H1 (cell line): ENCODE results near the gene DDIAS. TPM values are rescaled to one million over a fixed set of nuclear protein-coding genes. Genes with fewer than 3 reads are reported as not detected.

Source experiments
- CTCF ChIA-PET: fragments of 300-600 bp; sonication (Branson Sonifier 250); formaldehyde crosslinking; loops from one replicate; lab custom pipeline; 2021; ENCODE audit not compliant: partially characterized antibody; lab: Charles Lee
- POLR2A ChIA-PET: fragments of 300-600 bp; sonication (Branson Sonifier 250); formaldehyde crosslinking; loops from one replicate; lab custom pipeline; 2021; ENCODE audit warnings: inconsistent platforms; ENCODE audit not compliant: partially characterized antibody; lab: Charles Lee
- DNase-seq, 2 experiments: peaks; one replicate each; pipeline versions ENCODE4 v3.0.0 to v3.0.0-alpha.2; 2010 to 2022; ENCODE audit warnings: low spot score in 2 of 2, low read depth in 1 of 2, mixed read lengths in 1 of 2
- FAIRE-seq: peaks from 2 replicates; lab custom pipeline; 2011; peaks lifted over from hg19 to GRCh38; lab: Jason Lieb, UNC
- H2AFZ ChIP-seq: 2 replicates; pipeline ENCODE4 v1.8.1; 2012; ENCODE audit warnings: low read length, inconsistent platforms
- H2AK5ac ChIP-seq: 2 replicates; pipeline ENCODE4 v1.6.1; 2013; ENCODE audit warnings: low read depth, low read length
- H2BK120ac ChIP-seq: replicated peaks from 2 replicates; pipeline ENCODE3; 2013; ENCODE audit warnings: low read depth, low read length, inconsistent platforms
- H2BK12ac ChIP-seq: 2 replicates; pipeline ENCODE4 v1.6.1; 2013; ENCODE audit warnings: low read depth, low read length
- H2BK15ac ChIP-seq: 2 replicates; pipeline ENCODE4 v1.6.1; 2013; ENCODE audit warnings: low read length
- H2BK20ac ChIP-seq: 2 replicates; pipeline ENCODE4 v1.6.1; 2013; ENCODE audit warnings: low read length
- H2BK5ac ChIP-seq: 2 replicates; pipeline ENCODE4 v1.6.1; 2013; ENCODE audit warnings: low read depth, low read length
- H3K14ac ChIP-seq: 2 replicates; pipeline ENCODE4 v1.6.1; 2013; ENCODE audit warnings: inconsistent platforms; ENCODE audit not compliant: insufficient read length
- H3K18ac ChIP-seq: 2 replicates; pipeline ENCODE4 v1.6.1; 2013; ENCODE audit warnings: low read length; ENCODE audit errors: extremely low read depth
- H3K23ac ChIP-seq: 2 replicates; pipeline ENCODE4 v1.6.1; 2013; ENCODE audit warnings: inconsistent platforms; ENCODE audit not compliant: insufficient read length
- H3K23me2 ChIP-seq: 2 replicates; pipeline ENCODE4 v1.6.1; 2013; ENCODE audit warnings: low read depth, low read length
- H3K27ac ChIP-seq: 2 replicates; pipeline ENCODE4 v1.6.1; 2011; ENCODE audit warnings: low read depth, low read length, inconsistent platforms
- H3K27me3 ChIP-seq, 4 experiments: replicated peaks in 1 of 4; 1 replicate in 1 of 4; 2 replicates in 3 of 4; pipeline versions ENCODE4 v1.6.1 to v1.8.1; 2011 to 2013; ENCODE audit warnings: low read length in 3 of 4, mild to moderate bottlenecking in 3 of 4, inconsistent platforms in 2 of 4, mixed read lengths in 2 of 4, moderate library complexity in 1 of 4; ENCODE audit not compliant: control insufficient read depth in 3 of 4, insufficient read depth in 3 of 4; ENCODE audit errors: extremely low read depth in 1 of 4
- H3K36me3 ChIP-seq, 4 experiments: 2 replicates each; pipeline versions ENCODE4 v1.6.1 to v1.8.1; 2011 to 2013; ENCODE audit warnings: mild to moderate bottlenecking in 4 of 4, low read length in 3 of 4, moderate library complexity in 2 of 4, control low read depth in 1 of 4, inconsistent platforms in 1 of 4; ENCODE audit not compliant: insufficient read depth in 4 of 4, control insufficient read depth in 2 of 4
- H3K4ac ChIP-seq: replicated peaks from 2 replicates; pipeline ENCODE3; 2013; ENCODE audit warnings: low read length, low read depth, mixed read lengths, inconsistent platforms; ENCODE audit not compliant: insufficient read length
- H3K4me1 ChIP-seq, 4 experiments: replicated peaks in 1 of 4; 1 replicate in 1 of 4; 2 replicates in 3 of 4; pipeline versions ENCODE4 v1.6.1 to v1.8.1; 2011 to 2013; ENCODE audit warnings: low read length in 3 of 4, inconsistent platforms in 2 of 4, mixed read lengths in 1 of 4; ENCODE audit not compliant: insufficient read depth in 4 of 4, control insufficient read depth in 3 of 4
- H3K4me2 ChIP-seq, 2 experiments: 2 replicates each; pipeline versions ENCODE4 v1.6.1 to v1.8.1; 2011 to 2013; ENCODE audit warnings: low read depth in 2 of 2, low read length in 2 of 2, control low read depth in 1 of 2, inconsistent platforms in 1 of 2, mild to moderate bottlenecking in 1 of 2; ENCODE audit not compliant: insufficient read depth in 1 of 2
- H3K4me3 ChIP-seq, 4 experiments: fragments of 200-600, 300-600 bp in 1 of 4; sonication (generic), shearing (Covaris generic), sonication (Bioruptor Twin) in 1 of 4; 2 replicates each; pipeline versions ENCODE4 v1.5.1 to v1.8.1; 2011 to 2016; ENCODE audit warnings: low read length in 4 of 4, low read depth in 3 of 4, control low read depth in 2 of 4, inconsistent platforms in 2 of 4, mild to moderate bottlenecking in 2 of 4, mixed read lengths in 1 of 4, moderate library complexity in 1 of 4; ENCODE audit not compliant: insufficient read depth in 2 of 4; ENCODE audit errors: extremely low read depth in 1 of 4
- H3K56ac ChIP-seq: replicated peaks from 2 replicates; pipeline ENCODE3; 2013; ENCODE audit warnings: low read depth, mild to moderate bottlenecking, mixed read lengths, low read length, inconsistent platforms; ENCODE audit not compliant: insufficient read length
- H3K79me1 ChIP-seq: 2 replicates; pipeline ENCODE4 v1.6.1; 2013; ENCODE audit warnings: low read depth, low read length, control low read depth
- H3K79me2 ChIP-seq, 2 experiments: 2 replicates each; pipeline versions ENCODE4 v1.6.1 to v1.8.1; 2012 to 2013; ENCODE audit warnings: low read length in 2 of 2, mild to moderate bottlenecking in 2 of 2, inconsistent platforms in 1 of 2; ENCODE audit not compliant: insufficient read depth in 2 of 2, control insufficient read depth in 1 of 2
- H3K9ac ChIP-seq, 4 experiments: replicated peaks in 1 of 4; 1 replicate in 1 of 4; 2 replicates in 3 of 4; pipeline versions ENCODE4 v1.6.1 to v1.8.1; 2011 to 2013; ENCODE audit warnings: low read depth in 3 of 4, low read length in 3 of 4, control low read depth in 2 of 4, mild to moderate bottlenecking in 2 of 4, moderate library complexity in 2 of 4, inconsistent platforms in 1 of 4; ENCODE audit errors: extremely low read depth in 1 of 4
- H3K9me3 ChIP-seq, 2 experiments: 2 replicates each; pipeline versions ENCODE4 v1.6.1 to v1.8.1; 2012 to 2013; ENCODE audit warnings: mild to moderate bottlenecking in 2 of 2, moderate library complexity in 2 of 2, control low read depth in 1 of 2, inconsistent platforms in 1 of 2, low read depth in 1 of 2, low read length in 1 of 2, mixed read lengths in 1 of 2; ENCODE audit not compliant: insufficient read depth in 2 of 2
- H4K20me1 ChIP-seq, 2 experiments: replicated peaks in 1 of 2; 2 replicates each; pipeline versions ENCODE3 to v1.8.1; 2011 to 2013; ENCODE audit warnings: inconsistent platforms in 2 of 2, low read length in 2 of 2, mild to moderate bottlenecking in 1 of 2; ENCODE audit not compliant: insufficient read depth in 2 of 2, control insufficient read depth in 1 of 2
- H4K5ac ChIP-seq: 2 replicates; pipeline ENCODE4 v1.6.1; 2013; ENCODE audit warnings: low read length, low read depth, mixed read lengths, inconsistent platforms; ENCODE audit not compliant: insufficient read length
- H4K8ac ChIP-seq: 2 replicates; pipeline ENCODE4 v1.8.0; 2013; ENCODE audit warnings: mild to moderate bottlenecking, moderate library complexity, low read length, inconsistent platforms; ENCODE audit not compliant: insufficient read depth; ENCODE audit errors: extremely low read depth
- H4K91ac ChIP-seq: replicated peaks from 2 replicates; pipeline ENCODE3; 2013; ENCODE audit warnings: low read length, mixed read lengths, inconsistent platforms; ENCODE audit not compliant: insufficient read length
- BCL11A ChIP-seq, 2 experiments: IDR thresholded peaks; one replicate each; pipeline ENCODE4 v1.6.1; 2011; ENCODE audit warnings: low read depth in 2 of 2, low read length in 2 of 2, mild to moderate bottlenecking in 2 of 2
- CTCF ChIP-seq, 3 experiments: IDR thresholded peaks; 1 replicate in 2 of 3; 2 replicates in 1 of 3; pipeline versions ENCODE4 v1.5.1 to v1.6.1; 2011; ENCODE audit warnings: low read length in 3 of 3, mild to moderate bottlenecking in 3 of 3, inconsistent platforms in 2 of 3, low read depth in 1 of 3, moderate library complexity in 1 of 3; ENCODE audit not compliant: insufficient read depth in 1 of 3; ENCODE audit errors: control extremely low read depth in 1 of 3
- MAFK ChIP-seq: IDR thresholded peaks from 2 replicates; pipeline ENCODE4 v1.6.1; 2012; ENCODE audit warnings: low read depth, mild to moderate bottlenecking, improper control_type of control experiment, low read length
- RAD21 ChIP-seq, 2 experiments: IDR thresholded peaks in 1 of 2; conservative IDR thresholded peaks in 1 of 2; 2 replicates each; pipeline ENCODE4 v1.6.1; 2011; ENCODE audit warnings: low read depth in 2 of 2, low read length in 2 of 2, improper control_type of control experiment in 1 of 2, inconsistent platforms in 1 of 2, mild to moderate bottlenecking in 1 of 2, moderate library complexity in 1 of 2
- SP1 ChIP-seq: IDR thresholded peaks from 2 replicates; pipeline ENCODE4 v1.6.1; 2011; ENCODE audit warnings: low read depth, low read length
- SP2 ChIP-seq: IDR thresholded peaks from 2 replicates; pipeline ENCODE4 v1.6.1; 2012; ENCODE audit warnings: mild to moderate bottlenecking, low read length, inconsistent platforms
- WGBS, 2 experiments: shearing (Covaris generic) in 1 of 2; methylation state at CpG; one replicate each; pipeline versions ENCODE4 v1.1.6 to v1.1.7; 2013 to 2015; ENCODE audit warnings: low lambda C conversion rate in 2 of 2, mixed read lengths in 2 of 2, inconsistent platforms in 1 of 2, low coverage in 1 of 2, missing lambda C conversion rate in 1 of 2; ENCODE audit not compliant: insufficient replicate concordance in 2 of 2, insufficient coverage in 1 of 2, insufficient read length in 1 of 2; ENCODE audit errors: extremely low coverage in 1 of 2, missing lambda C conversion rate in 1 of 2; 5-methylcytosine and 5-hydroxymethylcytosine counted together
- polyA plus RNA-seq, 7 experiments: library from polyadenylated mRNA; depleted of rRNA in 3 of 7; stranded (reverse) in 5 of 7; unstranded in 2 of 7; fragments of >200 nt in 5 of 7; fragments of 200-250 nt in 2 of 7; gene quantifications; 1 replicate in 5 of 7; 2 replicates in 1 of 7; 4 replicates in 1 of 7; pipeline versions ENCODE4 v1.2.1 to v1.2.3, GENCODE V29; 2011 to 2013; ENCODE audit warnings: missing spikeins in 2 of 7, mixed read lengths in 2 of 7
- total RNA-seq: library from RNA; stranded (reverse); fragmentation: NEBNext Ultra II Directional; extraction: Animal tissue kit (Norgen Biotek cat#: 25700); gene quantifications from 2 replicates; pipeline ENCODE4 v1.2.1, GENCODE V29; 2021

DDIAS gene
- total and polyA plus RNA-seq, 2 of the 8 experiments (the other 6 are each of a cell fraction or from before 2014, with no cell fraction given): 11.6 to 25.7 TPM

GRCh38 chr11:82906236-82906635 is 4.7 kb downstream of the DDIAS start:
- no peak overlapping the region for H2BK15ac ChIP-seq
- no peak overlapping the region for H3K23ac ChIP-seq
- no peak overlapping the region for H2AK5ac ChIP-seq
- H3K79me1 ChIP-seq: no peaks in the 10 kb centered on the region; the same call in none of the 2 replicates
- FAIRE-seq (no peak), DNase-seq (no peak)
- H3K4me2 ChIP-seq: no peak overlapping the region
- H2BK5ac ChIP-seq: no peak overlapping the region
- H3K27me3 ChIP-seq: no peaks in the 10 kb centered on the region
- no peak overlapping the region for H3K9ac ChIP-seq
- peaks cover 3 to 11% (median 7%) of the 10 kb centered on the region in 4 experiments; a peak in 4 of 7 replicates for H3K4me1 ChIP-seq
- no peak overlapping the region for H2BK12ac ChIP-seq
- ChIA-PET POLR2A (interaction anchor here (0.6 kb wide), 1 partner anchor 23 kb away, joined by 3 read pairs; no protein-coding TSS in a partner anchor), CTCF (interaction anchor here (0.8 to 1.5 kb wide), 2 partner anchors 17 to 22 kb away, joined by 3 read pairs; no protein-coding TSS in a partner anchor)
- TF ChIP-seq MAFK (no peak), BCL11A (IDR thresholded peaks at IDR 0.05; ENCODE audit: low read depth in 2 of 2, low read length in 2 of 2) (no peak), SP2 (no peak), RAD21 (IDR thresholded peaks at IDR 0.05 in 1 of 2, conservative IDR thresholded peaks at IDR 0.05 in 1 of 2; ENCODE audit: low read depth in 2 of 2, low read length in 2 of 2) (peak in 1 of 2 experiments; percentile 49; a peak in 3 of 4 replicates), SP1 (no peak), CTCF (IDR thresholded peaks at IDR 0.05; ENCODE audit: control extremely low read depth in 1 of 3, insufficient read depth in 1 of 3, low read depth in 1 of 3, low read length in 3 of 3) (peak in 2 of 3 experiments; percentile 22 to 36; a peak in 2 of 4 replicates)
- peaks cover 6% of the 10 kb centered on the region for H3K23me2 ChIP-seq
- peaks cover 12 to 88% of the 10 kb centered on the region in 2 experiments for H3K79me2 ChIP-seq
- H2BK20ac ChIP-seq: no peak overlapping the region
- H3K4ac ChIP-seq: no peak overlapping the region
- H2AFZ ChIP-seq: no peak overlapping the region
- no peak overlapping the region for H3K4me3 ChIP-seq
- WGBS, 2 experiments: 80% methylated on average over 1 of the region's 1 CpG; no CpG with 5 or more reads in 1 of the 2 experiments
- no peak overlapping the region for H4K91ac ChIP-seq
- peaks cover 3 to 4% of the 10 kb centered on the region in 2 experiments for H4K20me1 ChIP-seq
- H4K8ac ChIP-seq: no peak overlapping the region
- no peak overlapping the region for H3K14ac ChIP-seq
- H3K9me3 ChIP-seq: 0 out of 4 replicates have a peak, but pooled peaks cover 0 to under 1% of the 10 kb centered on the region in 2 experiments
- no peak overlapping the region for H2BK120ac ChIP-seq
- no peak overlapping the region for H3K18ac ChIP-seq
- peaks cover 0 to under 1% (median 0%) of the 10 kb centered on the region in 4 experiments; a peak in 2 of 8 replicates for H3K36me3 ChIP-seq
- no peak overlapping the region for H4K5ac ChIP-seq
- H3K56ac ChIP-seq: no peak overlapping the region
- H3K27ac ChIP-seq: no peak overlapping the region
